ENCODE results near the gene GPR3. TPM values are rescaled to one million over a fixed set of nuclear protein-coding genes. Genes with fewer than 3 reads are reported as not detected.

The GPR3 gene
- total and polyA plus RNA-seq, 10 of the 15 experiments (the other 5 are each of a cell fraction or from before 2014, with no cell fraction given): 0.33 to 1.4 (median 0.63) TPM; not detected in 3

- H3K4me1 ChIP-seq (ENCODE audit: control insufficient read depth, insufficient read depth, low read length): peaks cover 16% of the 10 kb centered on the region
- no peaks in the 10 kb centered on the region for H3K9me3 ChIP-seq (replicated peaks; ENCODE audit: control insufficient read depth, insufficient read depth, low read length)
- H3K27me3 ChIP-seq (replicated peaks in 1 of 2; ENCODE audit: control insufficient read depth in 2 of 2, insufficient read depth in 2 of 2, low read length in 1 of 2): no peaks in the 10 kb centered on the region
- H3K4me2 ChIP-seq (ENCODE audit: control insufficient read depth, insufficient read depth): no peak overlapping the region
- ChIA-PET POLR2A (no interaction called here), CTCF (interaction anchor here (0.8 to 13.5 kb wide), 16 partner anchors 12 to 204 kb away, joined by 3 to 265 read pairs (median 5); partner anchors contain the start of genes AHDC1 and WASF2), SMC1A (ENCODE audit: uncharacterized antibody, unreplicated experiment) (interaction anchor here (0.8 to 2.4 kb wide), 9 partner anchors 12 to 267 kb away, joined by 3 to 9 read pairs (median 3); no protein-coding TSS in a partner anchor), RAD21 (ENCODE audit: unreplicated experiment) (interaction anchor here (0.8 to 3.6 kb wide), 7 partner anchors 8 to 204 kb away, joined by 3 to 34 read pairs (median 3); partner anchors contain the start of gene AHDC1)
- H3K4me3 ChIP-seq: no peak overlapping the region
- in situ Hi-C loops (cut with MboI): no loop called here
- no peaks in the 10 kb centered on the region for H3K79me2 ChIP-seq (ENCODE audit: control insufficient read depth, insufficient read depth, low read length)
- no peak overlapping the region for H3K9ac ChIP-seq (ENCODE audit: control insufficient read depth, insufficient read depth, low read length)
- ATAC-seq: peak; percentile 31
- H4K20me1 ChIP-seq (ENCODE audit: control insufficient read depth, insufficient read depth): no peaks in the 10 kb centered on the region
- intact Hi-C loops (cut with micrococcal nuclease; ENCODE audit: unreplicated experiment): no loop called here
- peaks cover under 1 to 7% of the 10 kb centered on the region in 2 experiments; a peak in 3 of 4 replicates for H3K36me3 ChIP-seq (ENCODE audit: control insufficient read depth in 2 of 2, insufficient read depth in 2 of 2, low read length in 1 of 2)
- H2AFZ ChIP-seq (ENCODE audit: control insufficient read depth, low read depth, low read length): no peak overlapping the region
- H3K27ac ChIP-seq (ENCODE audit: control insufficient read depth, insufficient read depth): no peak overlapping the region
- 43% methylated on average over 8 of the region's 8 CpGs for WGBS (ENCODE audit: insufficient coverage, insufficient replicate concordance, low lambda C conversion rate, missing lambda C conversion rate)
- no peak for DNase-seq (ENCODE audit: low read depth, low spot score)
- BruUV-seq (replicated peaks): no TSS peak
- no peak for FAIRE-seq
- TF ChIP-seq ATF3 (IDR thresholded peaks at IDR 0.05; ENCODE audit: borderline replicate concordance, extremely low read depth, low read depth, low read length): no peak
- no peak for TF ChIP-seq IRF3 (IDR thresholded peaks at IDR 0.05)
- no peak for TF ChIP-seq NFIC (IDR thresholded peaks at IDR 0.05; ENCODE audit: low read depth, low read length)
- no peak for TF ChIP-seq PAX8 (IDR thresholded peaks at IDR 0.05)
- TF ChIP-seq HCFC1 (IDR thresholded peaks at IDR 0.05; ENCODE audit: low read length): no peak
- TF ChIP-seq ZNF217 (IDR thresholded peaks at IDR 0.05): no peak
- TF ChIP-seq SUPT20H (IDR thresholded peaks at IDR 0.05; ENCODE audit: borderline replicate concordance, control insufficient read depth, low read depth, low read length): no peak
- TF ChIP-seq GATAD2B (conservative IDR thresholded peaks at IDR 0.05; ENCODE audit: low read depth): no peak
- no peak for TF ChIP-seq RB1 (IDR thresholded peaks at IDR 0.05; ENCODE audit: borderline replicate concordance)
- no peak for TF ChIP-seq SREBF2 (IDR thresholded peaks at IDR 0.05; ENCODE audit: low read length)
- no peak for TF ChIP-seq TAF1 (IDR thresholded peaks at IDR 0.05; ENCODE audit: borderline replicate concordance, low read depth, low read length)
- TF ChIP-seq ZBTB40 (IDR thresholded peaks at IDR 0.05; ENCODE audit: borderline replicate concordance): no peak
- no peak for TF ChIP-seq SP1 (IDR thresholded peaks at IDR 0.05; ENCODE audit: low read depth, low read length)
- TF ChIP-seq POLR2A (IDR thresholded peaks at IDR 0.05; ENCODE audit: low read depth, low read length): 0 out of 2 replicates have a peak, but pooled peaks have one; percentile 37
- no peak for TF ChIP-seq SKIL (IDR thresholded peaks at IDR 0.05; ENCODE audit: low read depth, poor library complexity, severe bottlenecking)
- TF ChIP-seq DPF2 (IDR thresholded peaks at IDR 0.05): no peak
These were observed 9.9 kb downstream of the GPR3 start for GRCh38 chr1:27402349-27402754.
